ENCODE data around the gene APOC3.

The APOC3 gene

GRCh38 chr11:116819049-116819448, 10.7 kb upstream of the APOC3 start:
- no peak overlapping the region for H3K9ac ChIP-seq (ENCODE audit: insufficient read length, low read depth)
- no peak for DNase-seq (ENCODE audit: low read depth, low spot score)
- no peaks in the 10 kb centered on the region for H3K9me3 ChIP-seq (ENCODE audit: insufficient read depth, low read length)
- peaks cover 5% of the 10 kb centered on the region for H3K4me1 ChIP-seq (ENCODE audit: insufficient read depth, insufficient read length)
- no peak overlapping the region for H3K4me3 ChIP-seq (ENCODE audit: insufficient read length, low read depth)
- no peaks in the 10 kb centered on the region for H3K36me3 ChIP-seq (ENCODE audit: insufficient read depth, insufficient read length, low read length)
- no peak for TF ChIP-seq ZNF274 (IDR thresholded peaks at IDR 0.05; ENCODE audit: low read depth, low read length)
- TF ChIP-seq SUZ12 (IDR thresholded peaks at IDR 0.05; ENCODE audit: extremely low read depth, insufficient read depth, insufficient read length): no peak
- TF ChIP-seq YY1 (IDR thresholded peaks at IDR 0.05; ENCODE audit: insufficient read depth, insufficient read length): no peak
- no peaks in the 10 kb centered on the region for H3K27me3 ChIP-seq (ENCODE audit: insufficient read depth, insufficient read length)

GRCh38 chr11:116821050-116821918, 8.4 kb upstream of the APOC3 start:
- TF ChIP-seq SUZ12 (IDR thresholded peaks at IDR 0.05; ENCODE audit: extremely low read depth, insufficient read depth, insufficient read length) (no peak), ZNF274 (IDR thresholded peaks at IDR 0.05; ENCODE audit: low read depth, low read length) (no peak), YY1 (IDR thresholded peaks at IDR 0.05; ENCODE audit: insufficient read depth, insufficient read length) (no peak)
- no peak overlapping the region for H3K9ac ChIP-seq (ENCODE audit: insufficient read length, low read depth)

GRCh38 chr11:116822575-116822974, 7.1 kb upstream of the APOC3 start:
- H3K27me3 ChIP-seq (ENCODE audit: insufficient read depth, insufficient read length): peaks cover 11% of the 10 kb centered on the region
- no peaks in the 10 kb centered on the region for H3K36me3 ChIP-seq (ENCODE audit: insufficient read depth, insufficient read length, low read length)
- TF ChIP-seq YY1 (IDR thresholded peaks at IDR 0.05; ENCODE audit: insufficient read depth, insufficient read length) (no peak), ZNF274 (IDR thresholded peaks at IDR 0.05; ENCODE audit: low read depth, low read length) (no peak), SUZ12 (IDR thresholded peaks at IDR 0.05; ENCODE audit: extremely low read depth, insufficient read depth, insufficient read length) (no peak)
- no peak overlapping the region for H3K4me3 ChIP-seq (ENCODE audit: insufficient read length, low read depth)
- H3K9me3 ChIP-seq (ENCODE audit: insufficient read depth, low read length): no peaks in the 10 kb centered on the region
- DNase-seq (ENCODE audit: low read depth, low spot score): no peak
- no peak overlapping the region for H3K9ac ChIP-seq (ENCODE audit: insufficient read length, low read depth)
- H3K4me1 ChIP-seq (ENCODE audit: insufficient read depth, insufficient read length): peaks cover 12% of the 10 kb centered on the region

More at GRCh38 chr11:116821050-116821918, 8.4 kb upstream of the APOC3 start:
- H3K9me3 ChIP-seq (ENCODE audit: insufficient read depth, low read length): no peaks in the 10 kb centered on the region
- peaks cover 5% of the 10 kb centered on the region for H3K4me1 ChIP-seq (ENCODE audit: insufficient read depth, insufficient read length)
- DNase-seq (ENCODE audit: low read depth, low spot score): no peak
- no peaks in the 10 kb centered on the region for H3K36me3 ChIP-seq (ENCODE audit: insufficient read depth, insufficient read length, low read length)
- H3K27me3 ChIP-seq (ENCODE audit: insufficient read depth, insufficient read length): peaks cover 10% of the 10 kb centered on the region
- no peak overlapping the region for H3K4me3 ChIP-seq (ENCODE audit: insufficient read length, low read depth)

GRCh38 chr11:116823031-116823843, 6.5 kb upstream of the APOC3 start, which contains the start of gene APOA4:
Gene APOA4 (minus strand): TSS chr11:116823304. CDS start chr11:116823191, 113 bp downstream.
- TF ChIP-seq ZNF274 (IDR thresholded peaks at IDR 0.05; ENCODE audit: low read depth, low read length) (no peak), SUZ12 (IDR thresholded peaks at IDR 0.05; ENCODE audit: extremely low read depth, insufficient read depth, insufficient read length) (no peak), YY1 (IDR thresholded peaks at IDR 0.05; ENCODE audit: insufficient read depth, insufficient read length) (no peak)
- Histone ChIP-seq H3K27me3 (ENCODE audit: insufficient read depth, insufficient read length) (peaks cover 11% of the 10 kb centered on the region), H3K4me3 (ENCODE audit: insufficient read length, low read depth) (no peak within 1 kb of the TSS), H3K9ac (ENCODE audit: insufficient read length, low read depth) (no peak within 1 kb of the TSS), H3K36me3 (ENCODE audit: insufficient read depth, insufficient read length, low read length) (no peaks in the 10 kb centered on the region), H3K9me3 (ENCODE audit: insufficient read depth, low read length) (no peaks in the 10 kb centered on the region), H3K4me1 (ENCODE audit: insufficient read depth, insufficient read length) (peaks cover 14% of the 10 kb centered on the region)
- DNase-seq (ENCODE audit: low read depth, low spot score): no peak

- no peak for TF ChIP-seq YY1 (IDR thresholded peaks at IDR 0.05; ENCODE audit: insufficient read depth, insufficient read length)
- no peak for TF ChIP-seq ZNF274 (IDR thresholded peaks at IDR 0.05; ENCODE audit: low read depth, low read length)
- no peak for TF ChIP-seq SUZ12 (IDR thresholded peaks at IDR 0.05; ENCODE audit: extremely low read depth, insufficient read depth, insufficient read length)
- H3K27me3 ChIP-seq (ENCODE audit: insufficient read depth, insufficient read length): peaks cover 11% of the 10 kb centered on the region
- peaks cover 18% of the 10 kb centered on the region for H3K4me1 ChIP-seq (ENCODE audit: insufficient read depth, insufficient read length)
- no peaks in the 10 kb centered on the region for H3K9me3 ChIP-seq (ENCODE audit: insufficient read depth, low read length)
- no peaks in the 10 kb centered on the region for H3K36me3 ChIP-seq (ENCODE audit: insufficient read depth, insufficient read length, low read length)
- no peak overlapping the region for H3K4me3 ChIP-seq (ENCODE audit: insufficient read length, low read depth)
- no peak for DNase-seq (ENCODE audit: low read depth, low spot score)
- H3K9ac ChIP-seq (ENCODE audit: insufficient read length, low read depth): no peak overlapping the region
These were observed 4.3 kb upstream of the APOC3 start for GRCh38 chr11:116825434-116825833.

DNA sequence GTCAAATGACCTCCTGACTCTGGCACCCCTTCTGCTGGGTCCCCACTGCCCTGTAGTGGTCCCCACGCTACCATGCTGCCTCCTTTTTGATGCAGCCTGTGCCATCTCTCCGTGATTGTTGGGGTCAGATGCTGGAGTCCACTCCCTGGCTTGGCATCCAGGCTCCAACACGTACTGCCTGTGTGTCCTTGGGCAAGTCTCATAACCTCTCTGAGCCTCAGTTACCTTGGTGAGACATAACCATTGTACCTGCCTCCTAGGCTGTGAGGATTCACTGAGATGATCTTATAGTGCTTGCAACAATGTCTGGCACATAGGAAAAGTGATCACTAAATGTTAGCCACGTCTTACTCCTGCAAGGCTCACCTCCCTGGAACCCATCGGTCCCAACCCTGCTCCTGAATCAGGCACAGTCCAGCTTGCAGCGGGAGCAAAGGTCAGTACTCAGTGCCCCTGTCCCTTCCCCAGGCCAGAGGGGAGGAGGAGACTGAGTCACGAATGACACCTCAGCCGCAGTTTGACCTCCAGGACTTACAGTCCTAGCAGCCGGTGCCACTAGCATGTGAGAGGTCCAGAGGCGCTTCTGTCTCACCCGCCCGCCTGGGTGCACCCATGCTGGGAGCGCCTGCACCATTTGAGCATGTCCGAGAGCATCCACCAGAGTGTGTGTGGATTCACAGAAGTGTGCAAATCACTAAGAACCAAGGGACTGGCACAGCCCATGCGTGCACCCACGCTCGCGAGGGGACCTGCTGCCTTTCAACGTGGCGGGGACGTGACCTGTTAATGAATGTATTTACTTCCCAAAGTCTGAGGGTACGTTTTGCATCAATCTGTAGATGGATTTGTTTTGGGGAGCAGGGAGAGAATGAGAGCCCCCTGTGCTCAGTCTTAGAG, 3.6 kb upstream of the APOC3 start:
- H3K27me3 ChIP-seq (ENCODE audit: insufficient read depth, insufficient read length): peaks cover 11% of the 10 kb centered on the region
- no peaks in the 10 kb centered on the region for H3K9me3 ChIP-seq (ENCODE audit: insufficient read depth, low read length)
- no peak for DNase-seq (ENCODE audit: low read depth, low spot score)
- H3K9ac ChIP-seq (ENCODE audit: insufficient read length, low read depth): no peak overlapping the region
- no peak for TF ChIP-seq ZNF274 (IDR thresholded peaks at IDR 0.05; ENCODE audit: low read depth, low read length)
- no peak for TF ChIP-seq YY1 (IDR thresholded peaks at IDR 0.05; ENCODE audit: insufficient read depth, insufficient read length)
- no peak for TF ChIP-seq SUZ12 (IDR thresholded peaks at IDR 0.05; ENCODE audit: extremely low read depth, insufficient read depth, insufficient read length)
- H3K4me1 ChIP-seq (ENCODE audit: insufficient read depth, insufficient read length): peaks cover 18% of the 10 kb centered on the region
- H3K4me3 ChIP-seq (ENCODE audit: insufficient read length, low read depth): no peak overlapping the region
- H3K36me3 ChIP-seq (ENCODE audit: insufficient read depth, insufficient read length, low read length): no peaks in the 10 kb centered on the region
